Measurements from ENCODE around the gene SERPINA5.

The SERPINA5 gene

DNA sequence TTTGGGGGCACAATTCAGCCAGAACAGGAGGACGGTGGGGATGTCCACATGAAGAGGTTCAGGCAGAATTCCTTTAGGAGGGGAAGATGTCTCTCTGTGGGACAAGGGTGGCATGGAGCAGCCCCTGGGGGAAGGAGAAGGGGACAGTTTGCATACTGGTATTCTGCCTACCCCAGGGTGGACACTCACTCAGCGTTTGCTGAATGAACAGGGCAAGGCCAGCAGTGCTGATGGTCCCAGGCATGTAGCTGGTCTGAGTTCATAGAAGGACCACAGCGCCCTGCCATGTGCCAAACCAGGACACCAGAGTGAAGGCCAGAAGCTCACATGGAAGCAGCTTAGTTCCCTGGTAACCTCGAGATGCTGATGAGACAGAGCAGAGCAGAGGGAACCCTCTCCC, 5.4 kb downstream of the SERPINA5 start:
- FAIRE-seq: no peak
- no peak for DNase-seq (ENCODE audit: insufficient read length, low spot score)
- TF ChIP-seq, protein P1, sequence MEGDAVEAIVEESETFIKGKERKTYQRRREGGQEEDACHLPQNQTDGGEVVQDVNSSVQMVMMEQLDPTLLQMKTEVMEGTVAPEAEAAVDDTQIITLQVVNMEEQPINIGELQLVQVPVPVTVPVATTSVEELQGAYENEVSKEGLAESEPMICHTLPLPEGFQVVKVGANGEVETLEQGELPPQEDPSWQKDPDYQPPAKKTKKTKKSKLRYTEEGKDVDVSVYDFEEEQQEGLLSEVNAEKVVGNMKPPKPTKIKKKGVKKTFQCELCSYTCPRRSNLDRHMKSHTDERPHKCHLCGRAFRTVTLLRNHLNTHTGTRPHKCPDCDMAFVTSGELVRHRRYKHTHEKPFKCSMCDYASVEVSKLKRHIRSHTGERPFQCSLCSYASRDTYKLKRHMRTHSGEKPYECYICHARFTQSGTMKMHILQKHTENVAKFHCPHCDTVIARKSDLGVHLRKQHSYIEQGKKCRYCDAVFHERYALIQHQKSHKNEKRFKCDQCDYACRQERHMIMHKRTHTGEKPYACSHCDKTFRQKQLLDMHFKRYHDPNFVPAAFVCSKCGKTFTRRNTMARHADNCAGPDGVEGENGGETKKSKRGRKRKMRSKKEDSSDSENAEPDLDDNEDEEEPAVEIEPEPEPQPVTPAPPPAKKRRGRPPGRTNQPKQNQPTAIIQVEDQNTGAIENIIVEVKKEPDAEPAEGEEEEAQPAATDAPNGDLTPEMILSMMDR (IDR thresholded peaks at IDR 0.05; ENCODE audit: insufficient read depth, missing control alignments): no peak

DNA sequence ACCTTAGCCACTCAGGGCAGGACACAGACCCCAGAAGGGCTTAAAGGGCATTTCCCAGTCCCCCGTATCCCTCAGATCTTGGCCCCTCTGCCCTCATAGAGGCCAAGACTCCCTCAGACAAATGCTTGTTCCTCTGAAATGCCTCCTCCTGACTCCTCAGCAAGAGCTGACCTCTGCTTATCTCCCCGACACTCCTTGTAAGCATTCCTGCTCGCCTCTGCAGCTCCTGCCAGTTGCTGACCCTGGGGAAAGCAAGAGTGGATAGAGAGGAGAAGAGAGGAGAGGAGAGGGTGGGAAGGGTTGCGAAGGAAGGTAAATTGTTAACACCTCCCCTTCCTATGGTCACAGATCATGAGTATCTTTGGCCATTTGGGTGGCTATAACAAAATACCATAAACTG, 7.1 kb downstream of the SERPINA5 start:
- DNase-seq (ENCODE audit: insufficient read length, low spot score) (no peak), FAIRE-seq (no peak)
- TF ChIP-seq, protein P1 (IDR thresholded peaks at IDR 0.05; ENCODE audit: insufficient read depth, missing control alignments): no peak

DNA sequence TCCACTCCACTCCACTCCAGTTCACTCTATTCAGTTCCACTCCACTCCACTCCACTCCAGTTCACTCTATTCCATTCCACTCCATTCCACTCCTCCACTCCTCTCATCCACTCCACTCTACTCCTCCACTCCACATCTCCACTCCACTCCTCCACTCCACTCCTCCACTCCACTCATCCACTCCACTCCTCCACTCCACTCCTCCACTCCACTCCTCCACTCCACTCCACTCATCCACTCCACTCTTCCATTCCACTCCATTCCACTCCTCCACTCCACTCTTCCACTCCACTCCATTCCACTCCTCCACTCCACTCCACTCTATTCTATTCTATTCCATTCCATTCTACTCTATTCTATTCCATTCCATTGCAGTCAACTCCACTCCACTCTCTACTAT, 9.8 kb downstream of the SERPINA5 start:
- FAIRE-seq (no peak), DNase-seq (ENCODE audit: insufficient read length, low spot score) (no peak)
- TF ChIP-seq, protein P1 (IDR thresholded peaks at IDR 0.05; ENCODE audit: insufficient read depth, missing control alignments): no peak

DNA sequence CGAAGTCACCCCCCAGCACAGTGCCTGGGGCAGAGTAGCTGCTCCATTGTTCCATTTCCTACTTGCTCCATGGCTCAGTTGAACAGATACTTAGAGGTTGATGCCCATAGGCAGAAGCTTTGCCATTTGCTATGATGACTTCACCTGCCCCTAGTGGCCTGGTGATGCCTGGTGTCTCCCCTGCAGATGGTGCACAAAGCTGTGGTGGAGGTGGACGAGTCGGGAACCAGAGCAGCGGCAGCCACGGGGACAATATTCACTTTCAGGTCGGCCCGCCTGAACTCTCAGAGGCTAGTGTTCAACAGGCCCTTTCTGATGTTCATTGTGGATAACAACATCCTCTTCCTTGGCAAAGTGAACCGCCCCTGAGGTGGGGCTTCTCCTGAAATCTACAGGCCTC, 10.6 kb downstream of the SERPINA5 start:
- TF ChIP-seq, protein P1 (IDR thresholded peaks at IDR 0.05; ENCODE audit: insufficient read depth, missing control alignments): no peak
- FAIRE-seq (no peak), DNase-seq (ENCODE audit: insufficient read length, low spot score) (no peak)

DNA sequence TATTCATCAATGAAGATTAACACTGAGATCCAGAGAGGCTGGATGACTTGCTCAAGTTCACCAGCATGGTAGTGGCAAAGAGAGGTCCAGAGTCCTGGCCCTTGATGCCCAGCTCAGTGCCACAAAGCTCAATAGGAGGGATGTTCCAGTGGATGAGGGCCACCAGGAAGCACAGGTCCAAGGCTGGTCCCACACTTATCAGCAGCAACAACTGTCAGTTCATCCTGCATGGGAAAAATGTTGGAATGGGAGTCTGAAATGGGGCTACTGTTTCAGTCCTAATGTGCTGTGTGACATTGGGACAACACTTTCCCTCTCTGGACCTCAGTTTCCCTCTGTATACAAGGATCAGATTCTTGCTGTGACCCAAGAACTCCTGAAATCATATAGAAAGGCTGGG, 11.2 kb downstream of the SERPINA5 start:
- FAIRE-seq (no peak), DNase-seq (ENCODE audit: insufficient read length, low spot score) (no peak)
- TF ChIP-seq, protein P1 (IDR thresholded peaks at IDR 0.05; ENCODE audit: insufficient read depth, missing control alignments): no peak

DNA sequence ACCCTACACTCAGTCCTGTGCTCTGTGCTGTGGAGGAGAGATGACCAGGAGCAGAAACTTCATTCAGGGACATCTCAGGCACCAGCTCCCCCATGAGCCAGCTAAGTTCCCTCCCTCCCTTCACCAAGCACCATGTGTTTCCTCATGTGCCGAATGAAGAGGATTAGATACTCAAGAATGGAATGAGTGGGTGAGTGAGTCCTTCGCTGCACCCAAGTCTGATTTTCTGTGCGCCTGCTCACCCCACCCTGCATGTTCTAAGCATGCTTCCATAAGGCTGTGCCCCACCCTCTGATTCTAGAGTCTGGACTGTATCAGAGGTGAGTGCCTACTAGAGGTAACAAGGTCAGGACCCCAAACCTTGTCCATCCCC, 12.1 kb downstream of the SERPINA5 start:
- DNase-seq (ENCODE audit: insufficient read length, low spot score): no peak
- TF ChIP-seq, protein P1 (IDR thresholded peaks at IDR 0.05; ENCODE audit: insufficient read depth, missing control alignments): no peak
- FAIRE-seq: no peak

DNA sequence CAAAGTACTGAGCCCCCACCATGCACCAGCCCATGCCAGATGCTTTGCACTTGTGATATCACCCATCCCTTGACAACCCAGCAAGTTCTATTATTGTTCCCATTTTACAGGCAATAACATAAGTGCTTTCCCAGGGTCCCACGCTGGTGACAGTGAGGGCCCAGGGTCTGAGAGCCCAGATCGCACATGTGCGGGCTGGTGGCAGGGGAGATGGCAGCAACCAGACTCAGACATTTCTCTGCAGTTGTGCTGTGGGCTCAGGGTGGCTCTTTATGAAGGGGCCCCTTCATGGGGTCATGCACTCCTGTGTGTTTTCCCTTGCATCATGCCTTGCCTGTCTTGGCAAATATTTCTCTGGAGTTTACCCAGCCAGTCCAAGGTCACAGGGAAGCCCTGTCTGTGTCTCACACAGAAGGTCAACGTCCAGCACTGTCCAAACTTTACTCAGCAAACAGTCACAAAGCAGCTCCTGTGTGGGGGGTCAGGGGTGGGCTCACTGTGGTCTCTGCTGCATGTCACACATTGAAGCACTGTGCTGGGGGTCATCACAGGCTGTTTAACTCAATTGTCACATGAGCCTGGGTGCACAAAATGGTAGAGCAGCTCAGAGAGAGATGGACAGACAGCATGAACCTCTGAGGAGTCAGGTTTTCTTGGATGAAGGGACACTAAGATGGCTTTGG, 12.7 kb downstream of the SERPINA5 start:
- FAIRE-seq (no peak), DNase-seq (ENCODE audit: insufficient read length, low spot score) (no peak)
- TF ChIP-seq, protein P1 (IDR thresholded peaks at IDR 0.05; ENCODE audit: insufficient read depth, missing control alignments): no peak

All from D721Med (cell line).